HEK293T (cell line): ENCODE results near the gene AP3D1.

Source experiments
- CTCF ChIA-PET: fragments of 350-600 bp; formaldehyde crosslinking; extraction: SDS; loops from one replicate; lab custom pipeline; 2021; ENCODE audit warnings: antibody characterized with exemption, inconsistent platforms; lab: Yijun Ruan, JAX
- POLR2A ChIA-PET: fragments of 350-600 bp; formaldehyde crosslinking; extraction: SDS; loops from one replicate; lab custom pipeline; 2020; ENCODE audit warnings: antibody characterized with exemption, inconsistent platforms; lab: Yijun Ruan, JAX
- DNase-seq: peaks from one replicate; pipeline ENCODE4 v3.0.0; 2012; ENCODE audit warnings: mixed read lengths; ENCODE audit errors: extremely low spot score
- ARNT ChIP-seq: fragments of 450-650 bp; IDR thresholded peaks from 2 replicates; pipeline ENCODE4 v1.6.1; 2017; ENCODE audit warnings: mild to moderate bottlenecking
- BHLHE40 ChIP-seq: fragments of 450-650 bp; IDR thresholded peaks from 2 replicates; pipeline ENCODE4 v1.6.1; 2016; ENCODE audit warnings: mild to moderate bottlenecking, moderate library complexity, borderline replicate concordance
- CTBP1 ChIP-seq: fragments of 450-650 bp; IDR thresholded peaks from 2 replicates; pipeline ENCODE4 v1.6.1; 2016; ENCODE audit warnings: borderline replicate concordance
- ELF4 ChIP-seq: fragments of 450-650 bp; IDR thresholded peaks from 2 replicates; pipeline ENCODE4 v1.6.1; 2017; ENCODE audit warnings: antibody characterized with exemption
- FOXA1 ChIP-seq: fragments of 450-650 bp; IDR thresholded peaks from 2 replicates; pipeline ENCODE4 v1.6.1; 2016; ENCODE audit warnings: mild to moderate bottlenecking
- FOXK2 ChIP-seq: fragments of 450-650 bp; IDR thresholded peaks from 2 replicates; pipeline ENCODE4 v1.6.1; 2016; ENCODE audit warnings: mild to moderate bottlenecking
- FOXM1 ChIP-seq: fragments of 450-650 bp; IDR thresholded peaks from 2 replicates; pipeline ENCODE4 v1.6.1; 2017; ENCODE audit warnings: mild to moderate bottlenecking, borderline replicate concordance
- HDGF ChIP-seq: fragments of 450-650 bp; IDR thresholded peaks from 2 replicates; pipeline ENCODE4 v1.6.1; 2017; ENCODE audit warnings: antibody characterized with exemption, borderline replicate concordance
- L3MBTL2 ChIP-seq: fragments of 450-650 bp; conservative IDR thresholded peaks from 2 replicates; pipeline ENCODE4 v1.6.1; 2016; ENCODE audit warnings: mild to moderate bottlenecking
- LEF1 ChIP-seq: fragments of 450-650 bp; IDR thresholded peaks from 2 replicates; pipeline ENCODE4 v1.6.1; 2017; ENCODE audit warnings: mild to moderate bottlenecking, borderline replicate concordance
- NFRKB ChIP-seq: fragments of 450-650 bp; IDR thresholded peaks from 2 replicates; pipeline ENCODE4 v1.6.1; 2016; ENCODE audit warnings: mild to moderate bottlenecking, moderate library complexity
- PKNOX1 ChIP-seq: fragments of 450-650 bp; IDR thresholded peaks from 2 replicates; pipeline ENCODE4 v1.6.1; 2016
- SP1 ChIP-seq: fragments of 450-650 bp; IDR thresholded peaks from 2 replicates; pipeline ENCODE4 v1.6.1; 2017
- SUZ12 ChIP-seq: fragments of 450-650 bp; IDR thresholded peaks from 2 replicates; pipeline ENCODE4 v1.6.1; 2016; ENCODE audit warnings: mild to moderate bottlenecking
- TARDBP ChIP-seq: fragments of 450-650 bp; IDR thresholded peaks from 2 replicates; pipeline ENCODE4 v1.6.1; 2016
- ZNF384 ChIP-seq: fragments of 450-650 bp; IDR thresholded peaks from 2 replicates; pipeline ENCODE4 v1.6.1; 2016

The AP3D1 gene

GRCh38 chr19:2140138-2140569, 11.2 kb downstream of the AP3D1 start:
- CTCF ChIA-PET, result no interaction called here
- TF ChIP-seq SUZ12 (no peak), PKNOX1 (no peak), HDGF (no peak), CTBP1 (no peak), LEF1 (no peak), ZNF384 (no peak), L3MBTL2 (no peak), FOXM1 (no peak), ARNT (no peak), BHLHE40 (no peak), FOXK2 (no peak)
- no peak for DNase-seq
- POLR2A ChIA-PET, result no interaction called here

- no peak for DNase-seq
- no peak for TF ChIP-seq FOXA1
- TF ChIP-seq HDGF, result no peak
- TF ChIP-seq FOXK2, result no peak
- no peak for TF ChIP-seq L3MBTL2
- no peak for TF ChIP-seq TARDBP
- TF ChIP-seq ELF4, result no peak
- TF ChIP-seq FOXM1, result no peak
- TF ChIP-seq SP1, result no peak
- no peak for TF ChIP-seq PKNOX1
- TF ChIP-seq SUZ12, result no peak
- TF ChIP-seq LEF1, result no peak
- CTCF ChIA-PET, result no interaction called here
- POLR2A ChIA-PET, result no interaction called here
Observed at GRCh38 chr19:2139385-2140137, 11.8 kb downstream of the AP3D1 start.

- POLR2A ChIA-PET, result interaction anchor here (1.0 kb wide), 1 partner anchor 76 kb away, joined by 3 read pairs; no protein-coding TSS in a partner anchor
- CTCF ChIA-PET, result no interaction called here
- TF ChIP-seq FOXM1, result no peak
- peak; percentile 45 for TF ChIP-seq PKNOX1
- DNase-seq, result no peak
Observed at GRCh38 chr19:2138061-2138728, 13.2 kb downstream of the AP3D1 start.

- DNase-seq, result no peak
- no peak for TF ChIP-seq ARNT
- TF ChIP-seq L3MBTL2, result no peak
- no peak for TF ChIP-seq SUZ12
- no peak for TF ChIP-seq FOXM1
- no peak for TF ChIP-seq PKNOX1
- TF ChIP-seq ZNF384, result no peak
- TF ChIP-seq FOXA1, result no peak
- no peak for TF ChIP-seq LEF1
- no peak for TF ChIP-seq CTBP1
- no peak for TF ChIP-seq NFRKB
- no peak for TF ChIP-seq FOXK2
- ChIA-PET POLR2A (no interaction called here), CTCF (interaction anchor here (0.6 kb wide), 1 partner anchor 19 kb away, joined by 4 read pairs; no protein-coding TSS in a partner anchor)
Observed at GRCh38 chr19:2136796-2137195, 14.6 kb downstream of the AP3D1 start.

- no peak for DNase-seq
- no peak for TF ChIP-seq BHLHE40
- no peak for TF ChIP-seq FOXM1
- TF ChIP-seq SP1, result no peak
- TF ChIP-seq L3MBTL2, result no peak
- TF ChIP-seq LEF1, result no peak
- TF ChIP-seq TARDBP, result no peak
- no peak for TF ChIP-seq ELF4
- no peak for TF ChIP-seq NFRKB
- TF ChIP-seq HDGF, result no peak
- no peak for TF ChIP-seq SUZ12
- no peak for TF ChIP-seq FOXK2
- ChIA-PET CTCF (no interaction called here), POLR2A (no interaction called here)
Observed at GRCh38 chr19:2135474-2136402, 15.6 kb downstream of the AP3D1 start.
